ENCODE measurements around the gene ALDH1B1. TPM values are rescaled to one million over a fixed set of nuclear protein-coding genes. Genes with fewer than 3 reads are reported as not detected.
"Not testable (repeated sequence)": the region's sequence is repeated elsewhere in the genome, so short reads cannot be mapped to it uniquely, and the experiment has no call there.

ALDH1B1 gene
- total RNA-seq, 1 experiment from 2014 or later: 35.7 TPM

DNA sequence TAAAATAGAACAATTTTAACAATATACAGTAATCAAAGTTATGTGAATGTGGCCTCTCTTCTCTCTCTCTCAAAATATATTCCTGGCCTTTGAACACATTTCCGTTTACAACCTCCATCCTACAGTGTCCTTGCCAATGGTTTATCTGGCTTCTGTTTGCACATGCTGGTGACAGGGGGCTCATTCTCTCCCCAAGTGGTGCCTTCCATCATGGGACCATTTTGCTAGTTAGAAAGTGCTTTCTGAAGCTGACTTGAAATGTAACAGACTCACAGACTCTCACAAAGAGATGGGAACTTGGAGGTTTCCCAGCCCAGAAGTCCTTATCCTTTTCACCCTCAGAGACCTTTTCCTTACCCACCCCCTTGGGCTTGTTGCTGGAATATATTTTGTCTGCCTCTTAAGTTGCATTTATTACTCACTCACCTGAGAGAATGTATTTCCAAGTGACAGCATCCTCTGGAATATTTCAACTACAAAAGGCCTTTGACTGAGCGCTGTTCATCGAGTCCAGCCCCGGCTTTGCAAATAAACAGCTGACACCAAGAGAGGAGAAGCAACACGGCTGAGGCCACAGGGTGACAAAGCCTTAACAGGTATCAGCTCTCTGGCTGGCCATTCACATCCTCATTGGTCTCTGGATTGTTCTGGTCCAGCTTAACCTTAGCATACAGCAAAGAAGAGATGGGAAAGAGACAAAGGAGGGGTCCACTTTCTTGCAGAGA is 17.5 kb upstream of the ALDH1B1 start:
- no peaks in the 10 kb centered on the region for H3K9me3 ChIP-seq
- no peak for DNase-seq
- intact Hi-C loops (cut with micrococcal nuclease; ENCODE audit: unreplicated experiment): loop anchor here (10.0 kb wide), 1 partner anchor 270 kb away; no protein-coding TSS in a partner anchor
- peaks cover 6% of the 10 kb centered on the region for H3K4me1 ChIP-seq
- no peaks in the 10 kb centered on the region for H3K36me3 ChIP-seq (ENCODE audit: control insufficient read depth, insufficient read depth, low read length)
- Mint-ChIP-seq H3K36me3 (ENCODE audit: insufficient read depth, unreplicated experiment) (no peaks in the 10 kb centered on the region), H3K4me1 (ENCODE audit: low read depth, unreplicated experiment) (no peaks in the 10 kb centered on the region), H3K4me3 (ENCODE audit: unreplicated experiment) (no peak overlapping the region), H3K27ac (ENCODE audit: unreplicated experiment) (no peak overlapping the region), H3K27me3 (ENCODE audit: insufficient read depth, unreplicated experiment) (no peaks in the 10 kb centered on the region), H3K9me3 (ENCODE audit: unreplicated experiment) (no peaks in the 10 kb centered on the region)
- TF ChIP-seq, protein P1, sequence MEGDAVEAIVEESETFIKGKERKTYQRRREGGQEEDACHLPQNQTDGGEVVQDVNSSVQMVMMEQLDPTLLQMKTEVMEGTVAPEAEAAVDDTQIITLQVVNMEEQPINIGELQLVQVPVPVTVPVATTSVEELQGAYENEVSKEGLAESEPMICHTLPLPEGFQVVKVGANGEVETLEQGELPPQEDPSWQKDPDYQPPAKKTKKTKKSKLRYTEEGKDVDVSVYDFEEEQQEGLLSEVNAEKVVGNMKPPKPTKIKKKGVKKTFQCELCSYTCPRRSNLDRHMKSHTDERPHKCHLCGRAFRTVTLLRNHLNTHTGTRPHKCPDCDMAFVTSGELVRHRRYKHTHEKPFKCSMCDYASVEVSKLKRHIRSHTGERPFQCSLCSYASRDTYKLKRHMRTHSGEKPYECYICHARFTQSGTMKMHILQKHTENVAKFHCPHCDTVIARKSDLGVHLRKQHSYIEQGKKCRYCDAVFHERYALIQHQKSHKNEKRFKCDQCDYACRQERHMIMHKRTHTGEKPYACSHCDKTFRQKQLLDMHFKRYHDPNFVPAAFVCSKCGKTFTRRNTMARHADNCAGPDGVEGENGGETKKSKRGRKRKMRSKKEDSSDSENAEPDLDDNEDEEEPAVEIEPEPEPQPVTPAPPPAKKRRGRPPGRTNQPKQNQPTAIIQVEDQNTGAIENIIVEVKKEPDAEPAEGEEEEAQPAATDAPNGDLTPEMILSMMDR (IDR thresholded peaks at IDR 0.05; ENCODE audit: insufficient read depth in 1 of 2, low read depth in 1 of 2, low read length in 1 of 2, severe bottlenecking in 1 of 2, unreplicated experiment in 1 of 2): no peak
- H3K4me3 ChIP-seq (ENCODE audit: low read depth, low read length): no peak overlapping the region
- ChIA-PET CTCF (interaction anchor here (1.4 kb wide), 1 partner anchor 26 kb away, joined by 4 read pairs; no protein-coding TSS in a partner anchor), POLR2A (no interaction called here)
- BruUV-seq (replicated peaks): no TSS peak
- no peaks in the 10 kb centered on the region for H3K27me3 ChIP-seq (replicated peaks; ENCODE audit: control insufficient read depth, insufficient read depth, low read length)

DNA sequence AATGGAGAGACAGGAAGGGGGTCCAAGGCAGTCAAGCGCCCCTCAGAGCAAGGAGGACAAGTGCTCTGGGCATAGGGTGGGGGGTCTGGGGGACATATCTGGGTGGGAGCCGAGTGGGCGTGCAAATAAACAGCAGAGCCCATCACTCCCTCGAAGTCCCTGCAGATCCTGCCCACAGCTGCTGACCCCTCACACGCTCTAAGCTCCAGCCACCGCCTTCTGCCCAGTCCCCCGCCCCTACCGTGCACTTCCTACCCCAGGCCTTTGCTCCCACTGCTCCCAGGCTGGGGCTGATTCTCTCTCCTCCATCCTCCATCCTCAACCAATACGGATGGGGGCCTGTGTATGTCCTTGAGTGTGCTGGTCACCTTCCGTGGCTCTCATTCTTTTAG is 16.9 kb upstream of the ALDH1B1 start:
- DNase-seq: no peak
- peaks cover 12% of the 10 kb centered on the region for H3K4me1 ChIP-seq
- no TSS peak for BruUV-seq (replicated peaks)
- H3K4me3 ChIP-seq (ENCODE audit: low read depth, low read length): no peak overlapping the region
- Mint-ChIP-seq H3K27ac (ENCODE audit: unreplicated experiment) (no peak overlapping the region), H3K36me3 (ENCODE audit: insufficient read depth, unreplicated experiment) (no peaks in the 10 kb centered on the region), H3K4me1 (ENCODE audit: low read depth, unreplicated experiment) (peaks cover 5% of the 10 kb centered on the region), H3K27me3 (ENCODE audit: insufficient read depth, unreplicated experiment) (no peaks in the 10 kb centered on the region), H3K4me3 (ENCODE audit: unreplicated experiment) (no peak overlapping the region), H3K9me3 (ENCODE audit: unreplicated experiment) (no peaks in the 10 kb centered on the region)
- H3K9me3 ChIP-seq: no peaks in the 10 kb centered on the region
- ChIA-PET CTCF (no interaction called here), POLR2A (no interaction called here)
- no peaks in the 10 kb centered on the region for H3K27me3 ChIP-seq (replicated peaks; ENCODE audit: control insufficient read depth, insufficient read depth, low read length)
- TF ChIP-seq, protein P1 (IDR thresholded peaks at IDR 0.05; ENCODE audit: insufficient read depth in 1 of 2, low read depth in 1 of 2, low read length in 1 of 2, severe bottlenecking in 1 of 2, unreplicated experiment in 1 of 2): no peak
- no peaks in the 10 kb centered on the region for H3K36me3 ChIP-seq (ENCODE audit: control insufficient read depth, insufficient read depth, low read length)
- intact Hi-C loops (cut with micrococcal nuclease; ENCODE audit: unreplicated experiment): loop anchor here (10.0 kb wide), 1 partner anchor 269 kb away; no protein-coding TSS in a partner anchor

DNA sequence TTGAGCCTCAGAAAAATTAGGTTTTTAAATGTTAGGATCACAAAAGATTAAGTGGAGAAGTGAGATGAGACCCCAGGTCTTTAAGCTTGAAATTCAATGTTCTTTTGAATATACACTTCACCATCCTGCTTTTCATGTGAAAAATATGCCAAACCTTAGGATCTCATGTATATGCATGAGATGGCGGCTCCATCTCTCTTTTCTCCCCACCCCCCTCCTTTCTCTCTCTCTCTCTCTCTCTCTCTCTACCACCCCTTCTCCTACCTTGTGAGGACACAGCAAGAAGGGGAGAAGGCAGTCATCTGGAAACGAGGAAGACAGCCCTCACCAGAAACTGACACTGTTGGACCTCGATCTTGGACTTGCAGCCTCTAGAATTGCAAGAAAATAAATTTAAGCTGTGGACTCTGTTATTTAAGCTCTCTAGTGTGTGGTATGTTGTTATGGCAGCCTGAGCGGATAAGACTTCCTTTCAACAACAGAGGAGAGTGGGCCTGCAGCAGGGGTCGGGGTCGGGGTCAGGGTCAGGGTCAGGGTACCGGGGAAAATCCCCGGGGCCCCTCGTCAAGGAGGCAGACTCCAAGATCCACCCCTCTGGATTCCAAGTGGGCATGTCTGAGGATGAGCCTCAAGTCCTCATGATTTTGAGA is 16.4 kb upstream of the ALDH1B1 start:
- no peaks in the 10 kb centered on the region for H3K36me3 ChIP-seq (ENCODE audit: control insufficient read depth, insufficient read depth, low read length)
- POLR2A ChIA-PET: no interaction called here
- H3K4me1 Mint-ChIP-seq (ENCODE audit: low read depth, unreplicated experiment): peaks cover 10% of the 10 kb centered on the region
- H3K9me3 ChIP-seq: no peaks in the 10 kb centered on the region
- no TSS peak for BruUV-seq (replicated peaks)
- no peak overlapping the region for H3K4me3 Mint-ChIP-seq (ENCODE audit: unreplicated experiment)
- intact Hi-C loops (cut with micrococcal nuclease; ENCODE audit: unreplicated experiment): loop anchor here (10.0 kb wide), 1 partner anchor 269 kb away; no protein-coding TSS in a partner anchor
- H3K9me3 Mint-ChIP-seq (ENCODE audit: unreplicated experiment): no peaks in the 10 kb centered on the region
- no peak for DNase-seq
- H3K27me3 Mint-ChIP-seq (ENCODE audit: insufficient read depth, unreplicated experiment): no peaks in the 10 kb centered on the region
- no peaks in the 10 kb centered on the region for H3K36me3 Mint-ChIP-seq (ENCODE audit: insufficient read depth, unreplicated experiment)
- peaks cover 15% of the 10 kb centered on the region for H3K4me1 ChIP-seq
- no peak overlapping the region for H3K4me3 ChIP-seq (ENCODE audit: low read depth, low read length)
- no peaks in the 10 kb centered on the region for H3K27me3 ChIP-seq (replicated peaks; ENCODE audit: control insufficient read depth, insufficient read depth, low read length)
- CTCF ChIA-PET: no interaction called here
- TF ChIP-seq, protein P1 (IDR thresholded peaks at IDR 0.05; ENCODE audit: insufficient read depth in 1 of 2, low read depth in 1 of 2, low read length in 1 of 2, severe bottlenecking in 1 of 2, unreplicated experiment in 1 of 2): no peak
- no peak overlapping the region for H3K27ac Mint-ChIP-seq (ENCODE audit: unreplicated experiment)

DNA sequence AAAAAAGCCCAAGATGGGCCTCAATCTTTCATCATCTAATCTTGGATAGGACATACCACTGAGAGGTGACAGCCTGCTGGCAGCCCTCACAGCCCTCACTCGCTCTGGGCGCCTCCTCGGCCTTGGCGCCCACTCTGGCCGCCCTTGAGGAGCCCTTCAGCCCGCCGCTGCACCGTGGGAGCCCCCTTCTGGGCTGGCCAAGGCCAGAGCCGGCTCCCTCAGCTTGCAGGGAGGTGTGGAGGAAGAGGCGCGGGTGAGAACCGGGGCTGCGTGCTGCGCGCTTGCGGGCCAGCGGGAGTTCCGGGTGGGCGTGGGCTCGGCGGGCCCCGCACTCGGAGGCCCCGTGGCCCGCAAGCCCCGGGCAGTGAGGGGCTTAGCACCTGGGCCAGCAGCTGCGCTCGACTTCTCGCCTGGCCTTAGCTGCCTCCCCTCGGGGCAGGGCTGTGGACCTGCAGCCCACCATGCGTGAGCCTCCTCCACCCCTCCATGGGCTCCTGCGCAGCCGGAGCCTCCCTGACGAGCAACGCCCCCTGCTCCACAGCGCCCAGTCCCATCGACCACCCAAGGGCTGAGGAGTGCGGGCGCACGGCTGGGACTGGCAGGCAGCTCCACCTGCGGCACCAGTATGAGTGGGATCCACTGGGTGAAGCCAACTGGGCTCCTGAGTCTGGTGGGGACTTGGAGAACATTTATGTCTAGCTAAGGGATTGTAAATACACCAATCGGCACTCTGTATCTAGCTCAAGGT is 15.0 kb upstream of the ALDH1B1 start:
- POLR2A ChIA-PET; H3K36me3 Mint-ChIP-seq (ENCODE audit: insufficient read depth, unreplicated experiment): not testable (repeated sequence)
- intact Hi-C loops (cut with micrococcal nuclease; ENCODE audit: unreplicated experiment): loop anchor here (10.0 kb wide), 1 partner anchor 267 kb away; no protein-coding TSS in a partner anchor

More for the DNA sequence above, 15.0 kb upstream of the ALDH1B1 start:
- H3K27me3 Mint-ChIP-seq (ENCODE audit: insufficient read depth, unreplicated experiment); H3K4me3 Mint-ChIP-seq (ENCODE audit: unreplicated experiment); H3K4me3 ChIP-seq (ENCODE audit: low read depth, low read length); BruUV-seq (replicated peaks); H3K27me3 ChIP-seq (replicated peaks; ENCODE audit: control insufficient read depth, insufficient read depth, low read length); H3K9me3 Mint-ChIP-seq (ENCODE audit: unreplicated experiment); H3K36me3 ChIP-seq (ENCODE audit: control insufficient read depth, insufficient read depth, low read length); H3K9me3 ChIP-seq; H3K27ac Mint-ChIP-seq (ENCODE audit: unreplicated experiment); DNase-seq: not testable (repeated sequence)
- CTCF ChIA-PET: interaction anchor here (0.7 kb wide), 1 partner anchor 23 kb away, joined by 3 read pairs; no protein-coding TSS in a partner anchor
- H3K4me1 ChIP-seq: peaks cover 29% of the 10 kb centered on the region
- peaks cover 13% of the 10 kb centered on the region for H3K4me1 Mint-ChIP-seq (ENCODE audit: low read depth, unreplicated experiment)

All from Caco-2 (cell line).